Gastrocnemius medialis (tissue), 4 donors: ENCODE data around the gene INPP5A. TPM values are rescaled to one million over a fixed set of nuclear protein-coding genes. Genes with fewer than 3 reads are reported as not detected.

Experiments used
- ATAC-seq, 2 donors: fragments of 150-250 bp; one replicate each; pipeline ENCODE4 v1.9.1; 2016
- DNase-seq, 2 donors: peaks; one replicate each; pipeline ENCODE4 v3.0.0-alpha.2; 2019
- H3K27ac ChIP-seq, 4 donors: fragments of 200-600 bp; sonication (generic); 1 replicate in 1 of 4; 2 replicates in 3 of 4; pipeline ENCODE4 v1.5.1; 2016 to 2018; ENCODE audit warnings: mild to moderate bottlenecking in 2 of 4, moderate library complexity in 1 of 4
- H3K27me3 ChIP-seq, 3 donors: fragments of 200-600 bp; sonication (generic) in 2 of 3; 1 replicate in 1 of 3; 2 replicates in 2 of 3; pipeline versions ENCODE4 v1.5.1 to v1.6.0; 2016 to 2019; ENCODE audit warnings: mild to moderate bottlenecking in 1 of 3, moderate library complexity in 1 of 3
- H3K36me3 ChIP-seq, 2 donors: fragments of 200-600 bp; sonication (generic) in 1 of 2; one replicate each; pipeline ENCODE4 v1.5.1; 2017 to 2018
- H3K4me1 ChIP-seq, 2 donors: fragments of 200-600 bp; sonication (generic) in 1 of 2; one replicate each; pipeline ENCODE4 v1.5.1; 2016 to 2017; ENCODE audit warnings: mild to moderate bottlenecking in 2 of 2
- H3K4me3 ChIP-seq, 4 donors: fragments of 200-600 bp; sonication (generic) in 3 of 4; 1 replicate in 1 of 4; 2 replicates in 3 of 4; pipeline ENCODE4 v1.5.1; 2016 to 2019; ENCODE audit warnings: mild to moderate bottlenecking in 2 of 4
- H3K9me3 ChIP-seq, 3 donors: fragments of 200-600 bp; sonication (generic) in 2 of 3; 1 replicate in 1 of 3; 2 replicates in 2 of 3; pipeline ENCODE4 v1.5.1; 2016 to 2019
- CTCF ChIP-seq, 5 experiments: fragments of 450-650 bp in 3 of 5; fragments of 200-600 bp in 2 of 5; sonication (generic) in 2 of 5; IDR thresholded peaks in 4 of 5; conservative IDR thresholded peaks in 1 of 5; 1 replicate in 4 of 5; 2 replicates in 1 of 5; pipeline ENCODE4 v1.5.1; 2016 to 2019; ENCODE audit warnings: antibody characterized with exemption in 5 of 5, mild to moderate bottlenecking in 3 of 5, moderate library complexity in 3 of 5
- POLR2A ChIP-seq, 2 donors: fragments of 450-650 bp; IDR thresholded peaks; one replicate each; pipeline ENCODE4 v1.6.1; 2017; ENCODE audit warnings: antibody characterized with exemption in 2 of 2, mild to moderate bottlenecking in 2 of 2, moderate library complexity in 2 of 2
- in situ Hi-C, 4 donors: fragments of 200-750 bp; cut with MboI; loops; one replicate each; pipeline versions ENCODE4 v1.15.0 to v1.8.0; 2017; ENCODE audit warnings: low sequenced_read_pairs in 4 of 4
- intact Hi-C: fragments of 100-400 bp; cut with DNase I; formaldehyde crosslinking; loops from one replicate; pipeline ENCODE4 v1.15.1; 2023; ENCODE audit warnings: low total_unique reads
- total RNA-seq, 4 donors: library from RNA; depleted of rRNA; stranded (reverse); fragments of >200 nt; gene quantifications; one replicate each; pipeline versions ENCODE4 v1.1.0 to v1.2.3, GENCODE V29; 2016

INPP5A gene
- total RNA-seq, 4 donors from 2014 or later, result 74.9 to 107 (median 92.4) TPM

GRCh38 chr10:132779549-132780294 is 242.1 kb downstream of the INPP5A start:
- in situ Hi-C loops (no loop called here), intact Hi-C loops (no loop called here)
- H3K27ac ChIP-seq, result no peak overlapping the region
- DNase-seq, result no peak
- no peaks in the 10 kb centered on the region for H3K9me3 ChIP-seq
- peaks cover 0 to 20% of the 10 kb centered on the region in 2 donors for H3K36me3 ChIP-seq
- H3K4me1 ChIP-seq, result no peaks in the 10 kb centered on the region
- no peak for ATAC-seq
- TF ChIP-seq POLR2A (IDR thresholded peaks at IDR 0.05) (no peak), CTCF (IDR thresholded peaks at IDR 0.05 in 4 of 5, conservative IDR thresholded peaks at IDR 0.05 in 1 of 5) (no peak)
- H3K27me3 ChIP-seq, result peaks cover 10 to 20% (median 11%) of the 10 kb centered on the region in 3 donors
- no peak overlapping the region for H3K4me3 ChIP-seq

GRCh38 chr10:132780356-132780755 is 242.8 kb downstream of the INPP5A start:
- no peak for DNase-seq
- intact Hi-C loops, result no loop called here
- H3K27ac ChIP-seq, result no peak overlapping the region
- in situ Hi-C loops, result no loop called here
- ATAC-seq, result no peak
- H3K4me1 ChIP-seq, result no peaks in the 10 kb centered on the region
- H3K27me3 ChIP-seq, result peaks cover 16 to 26% (median 17%) of the 10 kb centered on the region in 3 donors
- peaks cover 0 to 20% of the 10 kb centered on the region in 2 donors for H3K36me3 ChIP-seq
- no peak for TF ChIP-seq CTCF (IDR thresholded peaks at IDR 0.05 in 4 of 5, conservative IDR thresholded peaks at IDR 0.05 in 1 of 5)
- no peak for TF ChIP-seq POLR2A (IDR thresholded peaks at IDR 0.05)
- no peak overlapping the region for H3K4me3 ChIP-seq
- H3K9me3 ChIP-seq, result no peaks in the 10 kb centered on the region

- intact Hi-C loops (no loop called here), in situ Hi-C loops (no loop called here)
These were observed 244.0 kb downstream of the INPP5A start for GRCh38 chr10:132781556-132781955.

DNA sequence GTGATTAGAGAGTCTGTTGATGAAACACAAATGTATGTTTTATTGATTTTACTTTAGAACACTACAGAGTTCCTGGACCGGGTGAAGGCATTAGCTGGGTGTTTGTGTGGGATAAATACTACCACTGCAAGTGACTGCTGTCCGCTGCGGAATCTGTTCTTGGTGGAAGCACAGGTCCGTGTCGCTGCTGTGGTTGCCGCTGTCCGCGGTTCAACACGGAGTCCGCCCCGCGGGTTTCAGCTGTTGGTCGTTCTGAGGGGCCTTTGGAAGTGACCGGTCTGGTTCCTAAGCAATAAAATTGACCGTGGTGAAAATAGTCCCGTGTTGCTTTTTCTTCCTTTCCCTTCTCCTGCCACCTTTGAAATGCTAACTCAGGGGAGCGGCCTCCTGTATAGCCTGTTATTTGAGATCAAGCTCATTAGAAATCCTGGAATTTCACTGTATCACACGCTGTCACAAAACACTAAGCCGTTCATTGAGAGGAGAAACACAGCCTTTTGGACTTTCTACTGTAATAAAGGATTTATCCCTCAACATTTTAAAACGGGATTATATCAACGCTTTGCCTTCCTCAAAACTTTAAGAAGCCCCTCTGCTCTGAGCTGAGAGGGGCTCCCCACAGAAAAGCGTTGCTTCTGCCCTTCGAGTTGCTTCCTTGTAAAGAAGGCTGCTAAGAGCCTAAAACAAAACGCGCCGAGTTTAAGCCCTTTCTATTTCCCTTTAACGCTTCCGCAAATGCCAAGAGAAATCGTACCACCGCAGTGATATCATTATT is 245.8 kb downstream of the INPP5A start:
- H3K4me1 ChIP-seq, result peaks cover 0 to 5% of the 10 kb centered on the region in 2 donors
- ATAC-seq (no peak), DNase-seq (no peak)
- no peak overlapping the region for H3K4me3 ChIP-seq
- intact Hi-C loops (no loop called here), in situ Hi-C loops (no loop called here)
- peaks cover 29 to 48% (median 32%) of the 10 kb centered on the region in 3 donors for H3K27me3 ChIP-seq
- H3K27ac ChIP-seq, result no peak overlapping the region
- TF ChIP-seq POLR2A (IDR thresholded peaks at IDR 0.05) (no peak), CTCF (IDR thresholded peaks at IDR 0.05 in 4 of 5, conservative IDR thresholded peaks at IDR 0.05 in 1 of 5) (no peak)
- no peaks in the 10 kb centered on the region for H3K9me3 ChIP-seq
- H3K36me3 ChIP-seq, result peaks cover 0 to 20% of the 10 kb centered on the region in 2 donors

More at GRCh38 chr10:132781556-132781955, 244.0 kb downstream of the INPP5A start:
- H3K9me3 ChIP-seq, result no peaks in the 10 kb centered on the region
- DNase-seq (no peak), ATAC-seq (no peak)
- no peak overlapping the region for H3K4me3 ChIP-seq
- H3K4me1 ChIP-seq, result no peaks in the 10 kb centered on the region
- TF ChIP-seq CTCF (IDR thresholded peaks at IDR 0.05 in 4 of 5, conservative IDR thresholded peaks at IDR 0.05 in 1 of 5) (no peak), POLR2A (IDR thresholded peaks at IDR 0.05) (no peak)
- H3K36me3 ChIP-seq, result peaks cover 0 to 20% of the 10 kb centered on the region in 2 donors
- peaks cover 16 to 30% (median 19%) of the 10 kb centered on the region in 3 donors for H3K27me3 ChIP-seq
- no peak overlapping the region for H3K27ac ChIP-seq
